ENCODE measurements around the gene PRKCSH. TPM values are rescaled to one million over a fixed set of nuclear protein-coding genes. Genes with fewer than 3 reads are reported as not detected.

The PRKCSH gene
- total RNA-seq, 4 donors from 2014 or later, result 81.0 to 141 (median 98.7) TPM

DNA sequence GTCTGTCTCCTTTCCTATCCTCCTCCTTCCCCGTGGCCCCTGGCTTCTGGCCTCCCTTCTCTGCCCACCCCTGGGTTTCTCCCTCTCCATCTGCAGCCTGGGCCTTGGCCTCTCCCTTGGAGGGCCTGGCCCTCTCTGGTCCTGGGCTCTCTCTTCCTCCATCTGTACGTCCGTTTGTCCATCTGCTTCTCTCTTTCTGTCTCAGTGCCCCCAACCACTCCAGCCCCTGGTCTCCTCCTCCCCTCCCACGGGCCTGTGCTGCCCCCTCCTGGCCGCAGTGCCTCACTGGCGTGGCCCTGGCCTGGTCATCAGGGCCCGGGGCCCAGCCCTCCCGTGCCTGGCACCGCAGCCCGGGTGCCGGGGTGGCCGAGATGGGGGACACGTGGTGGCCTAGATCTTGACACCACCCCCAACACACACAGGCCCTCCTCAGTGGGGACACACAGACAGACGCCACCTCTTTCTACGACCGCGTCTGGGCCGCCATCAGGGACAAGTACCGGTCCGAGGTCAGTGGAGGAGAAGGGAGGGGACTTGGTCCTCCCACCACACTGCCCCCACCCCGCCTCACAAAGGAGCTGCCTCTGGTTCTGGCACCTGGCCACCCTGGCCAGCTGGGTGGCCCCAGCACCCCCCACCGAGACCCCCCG, 11.3 kb downstream of the PRKCSH start:
- TF ChIP-seq, protein P1, sequence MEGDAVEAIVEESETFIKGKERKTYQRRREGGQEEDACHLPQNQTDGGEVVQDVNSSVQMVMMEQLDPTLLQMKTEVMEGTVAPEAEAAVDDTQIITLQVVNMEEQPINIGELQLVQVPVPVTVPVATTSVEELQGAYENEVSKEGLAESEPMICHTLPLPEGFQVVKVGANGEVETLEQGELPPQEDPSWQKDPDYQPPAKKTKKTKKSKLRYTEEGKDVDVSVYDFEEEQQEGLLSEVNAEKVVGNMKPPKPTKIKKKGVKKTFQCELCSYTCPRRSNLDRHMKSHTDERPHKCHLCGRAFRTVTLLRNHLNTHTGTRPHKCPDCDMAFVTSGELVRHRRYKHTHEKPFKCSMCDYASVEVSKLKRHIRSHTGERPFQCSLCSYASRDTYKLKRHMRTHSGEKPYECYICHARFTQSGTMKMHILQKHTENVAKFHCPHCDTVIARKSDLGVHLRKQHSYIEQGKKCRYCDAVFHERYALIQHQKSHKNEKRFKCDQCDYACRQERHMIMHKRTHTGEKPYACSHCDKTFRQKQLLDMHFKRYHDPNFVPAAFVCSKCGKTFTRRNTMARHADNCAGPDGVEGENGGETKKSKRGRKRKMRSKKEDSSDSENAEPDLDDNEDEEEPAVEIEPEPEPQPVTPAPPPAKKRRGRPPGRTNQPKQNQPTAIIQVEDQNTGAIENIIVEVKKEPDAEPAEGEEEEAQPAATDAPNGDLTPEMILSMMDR (IDR thresholded peaks at IDR 0.05), result peak; percentile 64 to 85 (median 79)
- no peak for TF ChIP-seq EP300 (IDR thresholded peaks at IDR 0.05)
- Histone ChIP-seq H3K4me3 (no peak overlapping the region), H3K36me3 (peaks cover 64 to 92% (median 87%) of the 10 kb centered on the region in 4 donors), H3K4me1 (peaks cover 0 to 4% (median 0%) of the 10 kb centered on the region in 4 donors), H3K27me3 (peaks cover 0 to 4% (median 0%) of the 10 kb centered on the region in 4 donors), H3K27ac (replicated peaks in 1 of 4) (no peak overlapping the region), H3K9me3 (no peaks in the 10 kb centered on the region)
- DNase-seq (ENCODE audit: extremely low spot score), result no peak
- intact Hi-C loops (cut with DNase I), result loop anchor here (2.0 to 5.0 kb wide), 2 partner anchors 154 to 204 kb away; no protein-coding TSS in a partner anchor
- 59% methylated on average over 23 of the region's 23 CpGs for WGBS

DNA sequence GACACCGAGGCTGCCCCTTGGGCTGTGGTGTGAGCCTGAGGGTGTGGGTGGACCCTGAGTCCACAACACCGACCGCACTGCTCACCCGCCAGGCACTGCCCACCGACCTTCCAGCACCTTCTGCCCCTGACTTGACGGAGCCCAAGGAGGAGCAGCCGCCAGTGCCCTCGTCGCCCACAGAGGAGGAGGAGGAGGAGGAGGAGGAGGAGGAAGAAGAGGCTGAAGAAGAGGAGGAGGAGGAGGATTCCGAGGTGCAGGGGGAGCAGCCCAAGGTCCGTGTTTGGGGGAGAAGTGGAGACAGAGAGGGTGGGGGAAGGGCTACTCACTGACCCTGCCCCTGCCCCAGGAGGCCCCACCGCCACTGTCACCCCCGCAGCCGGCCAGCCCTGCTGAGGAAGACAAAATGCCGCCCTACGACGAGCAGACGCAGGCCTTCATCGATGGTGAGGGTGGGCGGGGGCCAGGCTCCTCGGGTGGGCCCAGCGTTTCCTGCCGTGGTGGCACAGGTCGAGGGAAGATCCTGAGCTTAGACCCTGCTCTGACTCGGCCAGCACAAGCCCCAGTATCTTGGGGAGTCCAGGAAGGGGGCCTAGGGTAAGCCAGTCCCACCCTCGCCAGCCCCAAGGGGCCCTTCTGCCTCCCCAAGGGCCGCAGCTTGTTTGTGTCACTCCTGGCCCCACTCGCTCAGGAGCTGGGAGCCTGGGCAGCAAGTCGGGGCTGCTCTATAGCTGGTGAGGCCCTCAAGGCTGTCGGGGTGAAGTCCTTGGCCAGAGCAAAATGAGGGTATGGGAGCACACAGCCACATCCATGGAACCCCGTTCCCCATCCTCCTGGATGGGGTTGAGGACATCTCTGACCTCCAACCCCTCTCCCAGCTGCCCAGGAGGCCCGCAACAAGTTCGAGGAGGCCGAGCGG, 12.2 kb downstream of the PRKCSH start:
- H3K27me3 ChIP-seq, result peaks cover 0 to 8% (median 0%) of the 10 kb centered on the region in 4 donors
- H3K4me3 ChIP-seq, result no peak overlapping the region
- peaks cover 57 to 84% (median 79%) of the 10 kb centered on the region in 4 donors for H3K36me3 ChIP-seq
- H3K27ac ChIP-seq (replicated peaks in 1 of 4), result no peak overlapping the region
- no peaks in the 10 kb centered on the region for H3K9me3 ChIP-seq
- 90% methylated on average over 27 of the region's 35 CpGs for WGBS
- no peak for DNase-seq (ENCODE audit: extremely low spot score)
- intact Hi-C loops (cut with DNase I), result loop anchor here (2.0 to 5.0 kb wide), 2 partner anchors 155 to 205 kb away; no protein-coding TSS in a partner anchor
- no peak for TF ChIP-seq POLR2AphosphoS5 (IDR thresholded peaks at IDR 0.05)
- TF ChIP-seq POLR2A (IDR thresholded peaks at IDR 0.05; ENCODE audit: low read depth), result no peak
- TF ChIP-seq, protein P1 (IDR thresholded peaks at IDR 0.05), result no peak
- TF ChIP-seq EP300 (IDR thresholded peaks at IDR 0.05), result no peak
- peaks cover 0 to 6% (median 0%) of the 10 kb centered on the region in 4 donors for H3K4me1 ChIP-seq

DNA sequence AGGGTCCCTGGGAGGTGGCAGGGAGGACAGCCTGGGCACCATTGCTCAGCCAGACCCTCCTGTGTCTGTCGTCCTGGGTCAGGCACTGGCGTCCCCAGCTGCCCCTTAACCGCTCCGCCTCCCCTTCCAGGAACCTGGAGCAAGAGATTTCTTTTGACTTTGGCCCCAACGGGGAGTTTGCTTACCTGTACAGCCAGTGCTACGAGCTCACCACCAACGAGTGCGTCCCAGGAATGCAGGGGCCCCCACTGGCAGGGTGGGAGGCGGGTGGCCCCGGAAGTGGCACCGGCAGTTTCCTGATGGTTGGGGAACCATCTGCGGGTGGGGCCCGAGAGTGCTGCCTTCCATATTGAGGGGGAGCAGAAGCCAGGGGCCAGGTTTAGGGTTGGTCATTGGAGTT, 13.0 kb downstream of the PRKCSH start:
- Histone ChIP-seq H3K9me3 (no peaks in the 10 kb centered on the region), H3K4me1 (peaks cover 0 to 6% (median 0%) of the 10 kb centered on the region in 4 donors), H3K27me3 (peaks cover 0 to 16% (median 0%) of the 10 kb centered on the region in 4 donors), H3K4me3 (no peak overlapping the region), H3K36me3 (peaks cover 53 to 76% (median 71%) of the 10 kb centered on the region in 4 donors), H3K27ac (replicated peaks in 1 of 4) (no peak overlapping the region)
- intact Hi-C loops (cut with DNase I), result loop anchor here (5.0 kb wide), 1 partner anchor 206 kb away; no protein-coding TSS in a partner anchor
- TF ChIP-seq POLR2AphosphoS5 (IDR thresholded peaks at IDR 0.05), result no peak
- TF ChIP-seq, protein P1 (IDR thresholded peaks at IDR 0.05), result no peak
- TF ChIP-seq POLR2A (IDR thresholded peaks at IDR 0.05; ENCODE audit: low read depth), result no peak
- no peak for TF ChIP-seq EP300 (IDR thresholded peaks at IDR 0.05)
- DNase-seq (ENCODE audit: extremely low spot score), result no peak
- 84% methylated on average over 13 of the region's 13 CpGs for WGBS

DNA sequence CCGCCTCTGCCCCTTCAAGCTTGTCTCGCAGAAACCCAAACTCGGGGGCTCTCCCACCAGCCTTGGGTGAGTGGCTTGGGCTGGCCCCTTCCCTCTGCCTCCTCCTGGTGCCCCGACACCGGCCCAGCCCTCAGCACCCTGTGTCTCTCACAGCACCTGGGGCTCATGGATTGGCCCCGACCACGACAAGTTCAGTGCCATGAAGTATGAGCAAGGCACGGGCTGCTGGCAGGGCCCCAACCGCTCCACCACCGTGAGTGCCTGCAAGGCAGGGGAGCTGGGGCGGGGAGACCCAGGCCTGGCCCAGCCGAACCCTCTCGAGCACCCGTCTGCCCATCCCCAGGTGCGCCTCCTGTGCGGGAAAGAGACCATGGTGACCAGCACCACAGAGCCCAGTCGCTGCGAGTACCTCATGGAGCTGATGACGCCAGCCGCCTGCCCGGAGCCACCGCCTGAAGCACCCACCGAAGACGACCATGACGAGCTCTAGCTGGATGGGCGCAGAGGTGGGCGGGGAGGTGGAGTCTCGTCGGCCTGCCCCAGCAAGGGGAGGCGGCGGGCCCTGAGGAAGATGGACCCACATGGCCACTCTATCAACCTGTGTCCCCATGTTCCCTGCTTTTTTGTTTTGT, 13.6 kb downstream of the PRKCSH start:
- DNase-seq (ENCODE audit: extremely low spot score), result no peak
- TF ChIP-seq, protein P1 (IDR thresholded peaks at IDR 0.05), result no peak
- TF ChIP-seq POLR2AphosphoS5 (IDR thresholded peaks at IDR 0.05), result no peak
- TF ChIP-seq EP300 (IDR thresholded peaks at IDR 0.05), result no peak
- WGBS, result 93% methylated on average over 2 of the region's 31 CpGs
- Histone ChIP-seq H3K36me3 (peaks cover 51 to 69% (median 65%) of the 10 kb centered on the region in 4 donors), H3K27ac (replicated peaks in 1 of 4) (no peak overlapping the region), H3K4me3 (no peak overlapping the region), H3K4me1 (peaks cover 0 to 6% (median 0%) of the 10 kb centered on the region in 4 donors), H3K9me3 (no peaks in the 10 kb centered on the region), H3K27me3 (peaks cover 0 to 22% (median 0%) of the 10 kb centered on the region in 4 donors)
- intact Hi-C loops (cut with DNase I), result loop anchor here (5.0 kb wide), 1 partner anchor 207 kb away; no protein-coding TSS in a partner anchor

Measured in esophagus muscularis mucosa (tissue), 4 donors.